GM18858 (cell line): ENCODE measurements around the gene SQOR.
"Not testable (repeated sequence)": the region's sequence is repeated elsewhere in the genome, so short reads cannot be mapped to it uniquely, and the experiment has no call there.

Experiments used
- ATAC-seq: cut with Tn5 transposase; IDR thresholded peaks from one replicate; pipeline ENCODE4 v1.9.1; 2021; ENCODE audit not compliant: unreplicated experiment

The SQOR gene

GRCh38 chr15:45630917-45631691 is 3.7 kb upstream of the SQOR start:
- no peak for ATAC-seq

GRCh38 chr15:45631776-45632175 is 3.1 kb upstream of the SQOR start:
- ATAC-seq, result no peak

GRCh38 chr15:45635191-45635638 is 386 bp downstream of the SQOR start:
- ATAC-seq, result peak; percentile 28

- ATAC-seq, result no peak
Observed at GRCh38 chr15:45635763-45636292, 999 bp downstream of the SQOR start.

GRCh38 chr15:45637141-45637540 is 2.3 kb downstream of the SQOR start:
- ATAC-seq, result no peak

- peak; percentile 55 for ATAC-seq
Observed at GRCh38 chr15:45637552-45638033, 2.8 kb downstream of the SQOR start.

GRCh38 chr15:45640616-45641015 is 5.8 kb downstream of the SQOR start:
- ATAC-seq, result no peak

GRCh38 chr15:45641374-45641781 is 6.5 kb downstream of the SQOR start:
- ATAC-seq, result no peak

GRCh38 chr15:45641999-45642932 is 7.4 kb downstream of the SQOR start:
- ATAC-seq, result no peak

- ATAC-seq, result no peak
Observed at GRCh38 chr15:45644437-45644836, 9.6 kb downstream of the SQOR start.

GRCh38 chr15:45645026-45645980 is 10.5 kb downstream of the SQOR start:
- no peak for ATAC-seq

GRCh38 chr15:45646220-45646619 is 11.4 kb downstream of the SQOR start:
- no peak for ATAC-seq

GRCh38 chr15:45647828-45648227 is 13.0 kb downstream of the SQOR start:
- ATAC-seq, result no peak

GRCh38 chr15:45648521-45649200 is 13.8 kb downstream of the SQOR start:
- no peak for ATAC-seq

GRCh38 chr15:45650007-45650406 is 15.2 kb downstream of the SQOR start:
- not testable (repeated sequence) for ATAC-seq

GRCh38 chr15:45650889-45651525 is 16.2 kb downstream of the SQOR start:
- no peak for ATAC-seq

GRCh38 chr15:45653702-45654424 is 19.0 kb downstream of the SQOR start:
- no peak for ATAC-seq

- ATAC-seq, result no peak
Observed at GRCh38 chr15:45654749-45655148, 19.9 kb downstream of the SQOR start.

GRCh38 chr15:45657254-45657653 is 22.4 kb downstream of the SQOR start:
- no peak for ATAC-seq
